ENCODE data around the gene TRPC4. TPM values are rescaled to one million over a fixed set of nuclear protein-coding genes. Genes with fewer than 3 reads are reported as not detected.

TRPC4 gene
- total RNA-seq, 2 experiments from 2014 or later, result not detected

- H3K36me3 Mint-ChIP-seq (ENCODE audit: low read depth), result no peaks in the 10 kb centered on the region
- TF ChIP-seq, protein P1, sequence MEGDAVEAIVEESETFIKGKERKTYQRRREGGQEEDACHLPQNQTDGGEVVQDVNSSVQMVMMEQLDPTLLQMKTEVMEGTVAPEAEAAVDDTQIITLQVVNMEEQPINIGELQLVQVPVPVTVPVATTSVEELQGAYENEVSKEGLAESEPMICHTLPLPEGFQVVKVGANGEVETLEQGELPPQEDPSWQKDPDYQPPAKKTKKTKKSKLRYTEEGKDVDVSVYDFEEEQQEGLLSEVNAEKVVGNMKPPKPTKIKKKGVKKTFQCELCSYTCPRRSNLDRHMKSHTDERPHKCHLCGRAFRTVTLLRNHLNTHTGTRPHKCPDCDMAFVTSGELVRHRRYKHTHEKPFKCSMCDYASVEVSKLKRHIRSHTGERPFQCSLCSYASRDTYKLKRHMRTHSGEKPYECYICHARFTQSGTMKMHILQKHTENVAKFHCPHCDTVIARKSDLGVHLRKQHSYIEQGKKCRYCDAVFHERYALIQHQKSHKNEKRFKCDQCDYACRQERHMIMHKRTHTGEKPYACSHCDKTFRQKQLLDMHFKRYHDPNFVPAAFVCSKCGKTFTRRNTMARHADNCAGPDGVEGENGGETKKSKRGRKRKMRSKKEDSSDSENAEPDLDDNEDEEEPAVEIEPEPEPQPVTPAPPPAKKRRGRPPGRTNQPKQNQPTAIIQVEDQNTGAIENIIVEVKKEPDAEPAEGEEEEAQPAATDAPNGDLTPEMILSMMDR (IDR thresholded peaks at IDR 0.05), result no peak
- no peak for DNase-seq
- no peak overlapping the region for H3K27ac Mint-ChIP-seq
- no peak for ATAC-seq
- ChIA-PET POLR2A (no interaction called here), CTCF (no interaction called here)
- no peaks in the 10 kb centered on the region for H3K4me1 Mint-ChIP-seq (ENCODE audit: low read depth)
- intact Hi-C loops (cut with micrococcal nuclease), result no loop called here
- H3K4me3 Mint-ChIP-seq, result no peak overlapping the region
- H3K27me3 Mint-ChIP-seq, result no peaks in the 10 kb centered on the region
- peaks cover 3% of the 10 kb centered on the region for H3K9me3 Mint-ChIP-seq
These were observed 253.4 kb downstream of the TRPC4 start for GRCh38 chr13:37616131-37616530.

- H3K36me3 Mint-ChIP-seq (ENCODE audit: low read depth), result no peaks in the 10 kb centered on the region
These were observed 254.3 kb downstream of the TRPC4 start for GRCh38 chr13:37615276-37615675.

GRCh38 chr13:37613638-37614037 is 255.9 kb downstream of the TRPC4 start:
- Mint-ChIP-seq H3K9me3 (no peaks in the 10 kb centered on the region), H3K27ac (no peak overlapping the region), H3K27me3 (no peaks in the 10 kb centered on the region), H3K4me3 (no peak overlapping the region), H3K4me1 (ENCODE audit: low read depth) (no peaks in the 10 kb centered on the region), H3K36me3 (ENCODE audit: low read depth) (no peaks in the 10 kb centered on the region)
- POLR2A ChIA-PET, result no interaction called here
- ATAC-seq (no peak), DNase-seq (no peak)
- CTCF ChIA-PET, result no interaction called here
- TF ChIP-seq, protein P1 (IDR thresholded peaks at IDR 0.05), result no peak
- intact Hi-C loops (cut with micrococcal nuclease), result no loop called here

More at GRCh38 chr13:37615276-37615675, 254.3 kb downstream of the TRPC4 start:
- Mint-ChIP-seq H3K4me1 (ENCODE audit: low read depth) (no peaks in the 10 kb centered on the region), H3K4me3 (no peak overlapping the region), H3K27me3 (no peaks in the 10 kb centered on the region), H3K9me3 (peaks cover 3% of the 10 kb centered on the region), H3K27ac (no peak overlapping the region)
- DNase-seq, result no peak
- ATAC-seq, result no peak
- ChIA-PET POLR2A (interaction anchor here (0.6 kb wide), 1 partner anchor 448 kb away, joined by 3 read pairs; no protein-coding TSS in a partner anchor), CTCF (no interaction called here)
- intact Hi-C loops (cut with micrococcal nuclease), result no loop called here
- TF ChIP-seq, protein P1 (IDR thresholded peaks at IDR 0.05), result no peak

GRCh38 chr13:37613236-37613635 is 256.3 kb downstream of the TRPC4 start:
- H3K4me1 Mint-ChIP-seq (ENCODE audit: low read depth), result no peaks in the 10 kb centered on the region
- no peak overlapping the region for H3K4me3 Mint-ChIP-seq
- H3K27ac Mint-ChIP-seq, result no peak overlapping the region
- CTCF ChIA-PET, result no interaction called here
- TF ChIP-seq, protein P1 (IDR thresholded peaks at IDR 0.05), result no peak
- no peaks in the 10 kb centered on the region for H3K9me3 Mint-ChIP-seq
- POLR2A ChIA-PET, result no interaction called here
- ATAC-seq, result no peak
- H3K36me3 Mint-ChIP-seq (ENCODE audit: low read depth), result no peaks in the 10 kb centered on the region
- DNase-seq, result no peak
- H3K27me3 Mint-ChIP-seq, result no peaks in the 10 kb centered on the region
- intact Hi-C loops (cut with micrococcal nuclease), result no loop called here

DNA sequence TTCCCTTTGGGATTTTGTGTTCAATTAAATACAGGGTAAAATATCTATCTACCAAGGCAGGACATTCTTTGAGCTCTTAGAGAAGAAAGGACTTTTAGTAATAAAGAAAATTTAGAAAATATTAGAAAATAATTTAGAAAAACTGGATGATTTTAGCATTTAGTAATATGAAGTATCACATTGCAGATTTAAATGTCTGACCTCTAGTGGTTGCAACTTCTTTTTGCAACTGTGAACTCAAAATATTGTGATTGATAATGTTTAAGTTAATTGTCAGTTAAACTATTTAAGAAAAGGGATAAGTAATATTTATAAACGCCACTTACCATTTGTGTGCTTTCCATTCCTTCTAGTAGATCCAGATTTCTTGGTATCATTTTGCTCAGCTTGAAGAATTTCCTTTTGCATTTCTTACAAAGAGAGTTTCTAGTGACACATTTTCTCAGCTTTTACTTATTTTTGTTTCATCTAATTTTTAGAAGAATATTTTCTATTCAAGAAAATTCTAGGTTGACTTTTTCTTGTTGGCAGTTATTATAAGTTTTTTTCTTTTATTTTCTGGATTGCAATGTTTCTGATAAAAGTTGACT is 260.7 kb downstream of the TRPC4 start:
- no peak for ATAC-seq
- Mint-ChIP-seq H3K9me3 (peaks cover 5% of the 10 kb centered on the region), H3K4me3 (no peak overlapping the region), H3K4me1 (ENCODE audit: low read depth) (no peaks in the 10 kb centered on the region), H3K27me3 (no peaks in the 10 kb centered on the region), H3K36me3 (ENCODE audit: low read depth) (no peaks in the 10 kb centered on the region), H3K27ac (no peak overlapping the region)
- no peak for DNase-seq
- POLR2A ChIA-PET, result no interaction called here
- TF ChIP-seq, protein P1 (IDR thresholded peaks at IDR 0.05), result no peak
- intact Hi-C loops (cut with micrococcal nuclease), result no loop called here
- CTCF ChIA-PET, result no interaction called here
